ENCODE measurements around the gene OR8H2.

OR8H2 gene

DNA sequence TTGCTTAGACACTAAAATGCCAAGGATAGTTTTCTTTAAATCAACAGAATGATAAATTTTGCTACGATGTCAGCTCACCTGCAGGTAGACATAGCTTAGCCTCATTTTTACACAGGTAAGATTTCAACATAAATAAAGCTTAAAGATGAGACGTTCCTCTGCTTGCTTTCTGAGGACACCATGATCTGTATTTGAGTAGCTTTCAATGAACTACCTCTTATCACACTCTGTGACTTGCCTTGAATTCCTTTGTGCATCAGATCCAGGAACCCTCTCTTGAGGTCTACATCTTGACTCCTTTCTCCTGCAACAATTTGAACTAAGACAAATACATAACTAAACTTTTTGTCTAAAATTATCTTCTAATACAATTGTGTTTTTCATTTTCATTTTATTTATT lies 36.5 kb upstream of the OR8H2 start:
- H4K8ac ChIP-seq (ENCODE audit: low read length): no peak overlapping the region
- H4K91ac ChIP-seq (ENCODE audit: low read length): no peak overlapping the region
- peaks cover 9% of the 10 kb centered on the region for H3K9me3 ChIP-seq (ENCODE audit: control insufficient read depth, low read length)
- no peak overlapping the region for H2BK120ac ChIP-seq (ENCODE audit: low read depth, low read length)
- H3K4me2 ChIP-seq (ENCODE audit: low read length, poor library complexity, severe bottlenecking): no peak overlapping the region
- no peaks in the 10 kb centered on the region for H3K4me1 ChIP-seq (ENCODE audit: control insufficient read depth, insufficient read depth, low read depth, low read length)
- no peak overlapping the region for H2BK12ac ChIP-seq (ENCODE audit: low read length in 2 of 2)
- no peak overlapping the region for H2BK5ac ChIP-seq (ENCODE audit: low read depth, low read length, poor library complexity, severe bottlenecking)
- H3K27ac ChIP-seq (ENCODE audit: low read length, poor library complexity, severe bottlenecking): no peak overlapping the region
- no peak overlapping the region for H2AK5ac ChIP-seq (ENCODE audit: low read length, severe bottlenecking)
- no peak overlapping the region for H2BK15ac ChIP-seq (ENCODE audit: low read depth, poor library complexity, severe bottlenecking)
- no peak overlapping the region for H3K14ac ChIP-seq (ENCODE audit: low read length in 2 of 2)
- H2AFZ ChIP-seq (ENCODE audit: low read depth, low read length): no peak overlapping the region
- 69% methylated on average over 2 of the region's 2 CpGs for WGBS
- H3K4ac ChIP-seq (ENCODE audit: low read depth in 1 of 2, low read length in 2 of 2): no peak overlapping the region
- no peak overlapping the region for H3K4me3 ChIP-seq (ENCODE audit: insufficient read depth in 1 of 2, low read depth in 1 of 2, low read length in 2 of 2)
- no peaks in the 10 kb centered on the region for H3K27me3 ChIP-seq (ENCODE audit: control insufficient read depth in 1 of 2, insufficient read depth in 1 of 2, low read length in 2 of 2)
- no peak for DNase-seq
- H3K36me3 ChIP-seq (ENCODE audit: control insufficient read depth in 1 of 2, insufficient read depth in 2 of 2, low read depth in 1 of 2, low read length in 2 of 2): no peaks in the 10 kb centered on the region
- H3K9ac ChIP-seq (ENCODE audit: low read length): no peak overlapping the region
- no peaks in the 10 kb centered on the region for H3K79me1 ChIP-seq (replicated peaks; ENCODE audit: low read length, poor library complexity, severe bottlenecking)
- no peak overlapping the region for H3K23ac ChIP-seq (ENCODE audit: low read length in 2 of 2)
- H3K18ac ChIP-seq (ENCODE audit: low read depth in 1 of 2, low read length in 2 of 2): no peak overlapping the region

DNA sequence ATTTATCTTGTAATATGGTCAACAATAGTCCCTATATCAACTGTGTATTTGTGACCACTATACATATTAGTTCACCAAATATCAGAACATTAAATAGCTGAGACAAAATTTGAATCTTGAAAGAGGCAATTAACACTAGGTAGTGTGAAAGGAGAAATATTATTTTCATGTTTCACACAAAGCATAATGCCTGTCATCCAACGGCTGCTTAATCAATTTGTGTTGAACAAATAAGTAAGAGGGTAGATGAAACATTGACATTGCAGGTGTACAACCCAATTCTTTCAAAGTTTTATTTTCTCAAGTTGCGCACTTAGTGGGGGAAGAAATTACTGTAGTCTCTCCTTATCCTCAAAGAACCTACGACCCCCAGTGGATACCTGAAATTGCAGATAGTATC lies 13.8 kb upstream of the OR8H2 start:
- Histone ChIP-seq H3K23ac (ENCODE audit: low read length in 2 of 2) (no peak overlapping the region), H3K79me1 (replicated peaks; ENCODE audit: low read length, poor library complexity, severe bottlenecking) (no peaks in the 10 kb centered on the region), H3K18ac (ENCODE audit: low read depth in 1 of 2, low read length in 2 of 2) (no peak overlapping the region), H3K4me3 (ENCODE audit: insufficient read depth in 1 of 2, low read depth in 1 of 2, low read length in 2 of 2) (no peak overlapping the region), H2BK15ac (ENCODE audit: low read depth, poor library complexity, severe bottlenecking) (no peak overlapping the region), H3K27ac (ENCODE audit: low read length, poor library complexity, severe bottlenecking) (no peak overlapping the region), H3K4me2 (ENCODE audit: low read length, poor library complexity, severe bottlenecking) (no peak overlapping the region), H3K4me1 (ENCODE audit: control insufficient read depth, insufficient read depth, low read depth, low read length) (no peaks in the 10 kb centered on the region), H3K36me3 (ENCODE audit: control insufficient read depth in 1 of 2, insufficient read depth in 2 of 2, low read depth in 1 of 2, low read length in 2 of 2) (no peaks in the 10 kb centered on the region), H2BK120ac (ENCODE audit: low read depth, low read length) (no peak overlapping the region), H2BK12ac (ENCODE audit: low read length in 2 of 2) (no peak overlapping the region), H2AK5ac (ENCODE audit: low read length, severe bottlenecking) (no peak overlapping the region), H3K4ac (ENCODE audit: low read depth in 1 of 2, low read length in 2 of 2) (no peak overlapping the region), H2BK5ac (ENCODE audit: low read depth, low read length, poor library complexity, severe bottlenecking) (no peak overlapping the region), H4K91ac (ENCODE audit: low read length) (no peak overlapping the region), H3K9me3 (ENCODE audit: control insufficient read depth, low read length) (no peaks in the 10 kb centered on the region), H3K27me3 (ENCODE audit: control insufficient read depth in 1 of 2, insufficient read depth in 1 of 2, low read length in 2 of 2) (no peaks in the 10 kb centered on the region), H3K9ac (ENCODE audit: low read length) (no peak overlapping the region), H2AFZ (ENCODE audit: low read depth, low read length) (no peak overlapping the region), H3K14ac (ENCODE audit: low read length in 2 of 2) (no peak overlapping the region), H4K8ac (ENCODE audit: low read length) (no peak overlapping the region)
- WGBS: no CpG with 5 or more reads among the region's 3 CpGs
- DNase-seq: no peak

GRCh38 chr11:56093008-56093407 lies 10.5 kb upstream of the OR8H2 start, which contains the start of gene OR8I2:
OR8I2 (plus strand) TSS chr11:56093308; CDS start chr11:56093308, 0 bp downstream.
- WGBS: 84% methylated on average over 1 of the region's 3 CpGs

DNA sequence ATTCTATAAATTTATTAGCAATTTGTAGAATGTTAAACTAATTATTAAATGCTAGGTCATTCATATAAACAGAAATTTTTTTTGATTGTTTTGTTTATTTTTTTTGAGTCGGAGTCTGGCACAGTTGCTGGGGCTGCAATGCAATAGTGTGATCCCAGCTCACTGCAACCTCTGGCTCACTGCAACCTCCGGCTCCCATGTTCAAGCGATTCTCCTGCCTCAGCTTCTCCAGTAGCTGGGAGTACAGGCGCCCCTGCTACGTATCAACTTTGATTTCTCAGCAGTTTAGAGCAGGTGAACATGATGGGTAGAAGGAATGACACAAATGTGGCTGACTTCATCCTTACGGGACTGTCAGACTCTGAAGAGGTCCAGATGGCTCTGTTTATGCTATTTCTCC lies 18.6 kb downstream of the OR8H2 start, which contains the start of gene OR8H3:
Gene OR8H3, plus strand, starts transcription at position 301 of the 400 bp plus-strand sequence. Its CDS starts 0 bp downstream, at position 301.
- H2BK120ac ChIP-seq (ENCODE audit: low read depth, low read length): no peak within 1 kb of the TSS
- H2BK5ac ChIP-seq (ENCODE audit: low read depth, low read length, poor library complexity, severe bottlenecking): no peak within 1 kb of the TSS
- no peak within 1 kb of the TSS for H3K14ac ChIP-seq (ENCODE audit: low read length in 2 of 2)
- H2AK5ac ChIP-seq (ENCODE audit: low read length, severe bottlenecking): no peak within 1 kb of the TSS
- no peak within 1 kb of the TSS for H4K8ac ChIP-seq (ENCODE audit: low read length)
- no peaks in the 10 kb centered on the region for H3K36me3 ChIP-seq (ENCODE audit: control insufficient read depth in 1 of 2, insufficient read depth in 2 of 2, low read depth in 1 of 2, low read length in 2 of 2)
- WGBS: 79% methylated on average over 5 of the region's 6 CpGs
- H3K23ac ChIP-seq (ENCODE audit: low read length in 2 of 2): no peak within 1 kb of the TSS
- H3K18ac ChIP-seq (ENCODE audit: low read depth in 1 of 2, low read length in 2 of 2): no peak within 1 kb of the TSS
- H3K4me2 ChIP-seq (ENCODE audit: low read length, poor library complexity, severe bottlenecking): no peak within 1 kb of the TSS
- H3K9me3 ChIP-seq (ENCODE audit: control insufficient read depth, low read length): no peaks in the 10 kb centered on the region
- no peak within 1 kb of the TSS for H2BK15ac ChIP-seq (ENCODE audit: low read depth, poor library complexity, severe bottlenecking)
- H3K4me1 ChIP-seq (ENCODE audit: control insufficient read depth, insufficient read depth, low read depth, low read length): no peaks in the 10 kb centered on the region
- no peak within 1 kb of the TSS for H3K9ac ChIP-seq (ENCODE audit: low read length)
- no peak for DNase-seq
- H3K4me3 ChIP-seq (ENCODE audit: insufficient read depth in 1 of 2, low read depth in 1 of 2, low read length in 2 of 2): no peak within 1 kb of the TSS
- no peak within 1 kb of the TSS for H4K91ac ChIP-seq (ENCODE audit: low read length)
- H3K27me3 ChIP-seq (ENCODE audit: control insufficient read depth in 1 of 2, insufficient read depth in 1 of 2, low read length in 2 of 2): no peaks in the 10 kb centered on the region
- H3K4ac ChIP-seq (ENCODE audit: low read depth in 1 of 2, low read length in 2 of 2): no peak within 1 kb of the TSS
- H2AFZ ChIP-seq (ENCODE audit: low read depth, low read length): no peak within 1 kb of the TSS
- H2BK12ac ChIP-seq (ENCODE audit: low read length in 2 of 2): no peak within 1 kb of the TSS
- H3K27ac ChIP-seq (ENCODE audit: low read length, poor library complexity, severe bottlenecking): no peak within 1 kb of the TSS
- H3K79me1 ChIP-seq (replicated peaks; ENCODE audit: low read length, poor library complexity, severe bottlenecking): no peaks in the 10 kb centered on the region

More at GRCh38 chr11:56093008-56093407, 10.5 kb upstream of the OR8H2 start, which contains the start of gene OR8I2:
- Histone ChIP-seq H3K79me1 (replicated peaks; ENCODE audit: low read length, poor library complexity, severe bottlenecking) (no peaks in the 10 kb centered on the region), H2BK12ac (ENCODE audit: low read length in 2 of 2) (no peak within 1 kb of the TSS), H3K4me2 (ENCODE audit: low read length, poor library complexity, severe bottlenecking) (no peak within 1 kb of the TSS), H4K8ac (ENCODE audit: low read length) (no peak within 1 kb of the TSS), H4K91ac (ENCODE audit: low read length) (no peak within 1 kb of the TSS), H3K27ac (ENCODE audit: low read length, poor library complexity, severe bottlenecking) (no peak within 1 kb of the TSS), H3K4me1 (ENCODE audit: control insufficient read depth, insufficient read depth, low read depth, low read length) (no peaks in the 10 kb centered on the region), H3K23ac (ENCODE audit: low read length in 2 of 2) (no peak within 1 kb of the TSS), H3K27me3 (ENCODE audit: control insufficient read depth in 1 of 2, insufficient read depth in 1 of 2, low read length in 2 of 2) (no peaks in the 10 kb centered on the region), H2AFZ (ENCODE audit: low read depth, low read length) (no peak within 1 kb of the TSS), H3K18ac (ENCODE audit: low read depth in 1 of 2, low read length in 2 of 2) (no peak within 1 kb of the TSS), H2BK15ac (ENCODE audit: low read depth, poor library complexity, severe bottlenecking) (no peak within 1 kb of the TSS), H2AK5ac (ENCODE audit: low read length, severe bottlenecking) (no peak within 1 kb of the TSS), H3K14ac (ENCODE audit: low read length in 2 of 2) (no peak within 1 kb of the TSS), H2BK5ac (ENCODE audit: low read depth, low read length, poor library complexity, severe bottlenecking) (no peak within 1 kb of the TSS), H3K9me3 (ENCODE audit: control insufficient read depth, low read length) (no peaks in the 10 kb centered on the region), H3K36me3 (ENCODE audit: control insufficient read depth in 1 of 2, insufficient read depth in 2 of 2, low read depth in 1 of 2, low read length in 2 of 2) (no peaks in the 10 kb centered on the region), H3K4ac (ENCODE audit: low read depth in 1 of 2, low read length in 2 of 2) (no peak within 1 kb of the TSS), H3K9ac (ENCODE audit: low read length) (no peak within 1 kb of the TSS), H2BK120ac (ENCODE audit: low read depth, low read length) (no peak within 1 kb of the TSS), H3K4me3 (ENCODE audit: insufficient read depth in 1 of 2, low read depth in 1 of 2, low read length in 2 of 2) (no peak within 1 kb of the TSS)
- no peak for DNase-seq
